GM12892 (cell line): ENCODE results near the gene USP7.

Source experiments
- DNase-seq: peaks from one replicate; pipeline ENCODE4 v3.0.0; 2011; ENCODE audit not compliant: insufficient read length
- FAIRE-seq: peaks from 2 replicates; lab custom pipeline; 2011; peaks lifted over from hg19 to GRCh38; lab: Jason Lieb, UNC
- POLR2A ChIP-seq: IDR thresholded peaks from 2 replicates; pipeline ENCODE4 v1.6.1; 2011; ENCODE audit warnings: low read depth, low read length, control low read depth
- POLR2AphosphoS5 ChIP-seq: IDR thresholded peaks from 2 replicates; pipeline ENCODE4 v1.6.1; 2011; ENCODE audit warnings: low read depth, low read length, control low read depth
- TAF1 ChIP-seq: IDR thresholded peaks from 2 replicates; pipeline ENCODE4 v1.6.1; 2011; ENCODE audit warnings: low read depth, mild to moderate bottlenecking, control low read depth, low read length, borderline replicate concordance

USP7 gene

DNA sequence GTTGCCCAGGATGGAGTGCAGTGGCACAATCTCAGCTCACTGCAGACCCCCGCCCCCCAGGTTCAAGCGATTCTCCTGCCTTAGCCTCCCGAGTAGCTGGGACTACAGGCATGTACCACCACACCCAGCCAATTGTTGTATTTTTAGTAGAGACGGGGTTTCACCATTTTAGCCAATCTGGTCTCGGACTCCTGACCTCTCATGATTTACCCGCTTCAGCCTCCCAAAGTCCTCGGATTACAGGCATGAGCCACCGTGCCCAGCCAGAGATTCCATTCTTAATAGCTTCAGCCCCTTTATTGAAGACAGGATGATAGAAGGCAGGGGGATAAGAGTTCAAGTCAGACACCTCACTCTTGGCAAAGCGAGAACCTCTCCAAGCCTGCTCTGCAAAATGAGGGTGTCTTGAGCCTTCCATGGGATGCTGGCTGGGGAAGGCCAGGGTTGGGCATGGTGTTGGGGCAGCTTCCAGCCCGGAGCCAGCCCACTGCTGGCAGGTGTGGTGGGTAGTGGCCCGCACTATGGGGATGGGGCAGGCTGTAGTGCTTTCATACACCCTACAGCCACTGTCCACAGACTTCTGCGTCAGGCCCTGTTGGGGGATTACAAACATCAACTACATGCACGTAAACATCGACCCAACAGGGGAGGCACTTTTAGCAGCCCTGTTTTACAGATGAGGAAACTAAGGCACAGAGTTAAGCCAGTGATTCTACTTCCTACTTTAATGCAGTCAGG is 98.4 kb downstream of the USP7 start:
- no peak for TF ChIP-seq TAF1
- no peak for TF ChIP-seq POLR2AphosphoS5
- no peak; the same call in 1 of the 2 replicates for TF ChIP-seq POLR2A
- FAIRE-seq (no peak), DNase-seq (no peak)

DNA sequence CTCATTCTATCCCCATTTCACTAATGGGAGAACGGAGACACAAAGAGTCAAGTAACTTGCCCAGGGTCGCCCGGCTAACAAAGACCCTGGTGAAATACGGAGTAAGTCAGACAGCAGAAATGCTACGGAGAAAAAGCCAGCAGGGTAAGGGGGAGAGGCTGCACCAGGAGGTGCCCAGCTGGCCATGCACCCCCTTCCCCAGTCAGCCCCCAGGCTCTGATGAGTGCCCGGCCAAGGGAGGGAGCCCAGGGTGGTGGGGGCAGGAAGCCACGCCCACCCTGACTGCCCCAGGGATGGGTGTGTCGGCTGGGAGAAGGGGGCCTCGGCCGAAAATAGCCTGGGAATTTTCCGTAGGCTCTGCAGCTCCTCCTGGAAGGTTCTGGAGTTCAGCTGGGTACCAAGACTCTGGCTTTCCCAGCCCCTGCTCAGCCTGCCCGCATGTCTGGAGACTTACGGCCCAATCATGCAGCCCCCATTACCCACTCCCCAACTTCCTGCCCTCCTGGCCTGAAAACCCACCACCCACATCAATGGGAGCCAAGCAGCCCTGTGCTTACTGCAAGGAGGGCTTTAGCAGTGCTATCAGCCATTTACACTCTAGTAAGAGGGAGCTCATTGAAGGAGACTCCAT is 99.1 kb downstream of the USP7 start:
- no peak for TF ChIP-seq TAF1
- no peak for FAIRE-seq
- no peak for DNase-seq

DNA sequence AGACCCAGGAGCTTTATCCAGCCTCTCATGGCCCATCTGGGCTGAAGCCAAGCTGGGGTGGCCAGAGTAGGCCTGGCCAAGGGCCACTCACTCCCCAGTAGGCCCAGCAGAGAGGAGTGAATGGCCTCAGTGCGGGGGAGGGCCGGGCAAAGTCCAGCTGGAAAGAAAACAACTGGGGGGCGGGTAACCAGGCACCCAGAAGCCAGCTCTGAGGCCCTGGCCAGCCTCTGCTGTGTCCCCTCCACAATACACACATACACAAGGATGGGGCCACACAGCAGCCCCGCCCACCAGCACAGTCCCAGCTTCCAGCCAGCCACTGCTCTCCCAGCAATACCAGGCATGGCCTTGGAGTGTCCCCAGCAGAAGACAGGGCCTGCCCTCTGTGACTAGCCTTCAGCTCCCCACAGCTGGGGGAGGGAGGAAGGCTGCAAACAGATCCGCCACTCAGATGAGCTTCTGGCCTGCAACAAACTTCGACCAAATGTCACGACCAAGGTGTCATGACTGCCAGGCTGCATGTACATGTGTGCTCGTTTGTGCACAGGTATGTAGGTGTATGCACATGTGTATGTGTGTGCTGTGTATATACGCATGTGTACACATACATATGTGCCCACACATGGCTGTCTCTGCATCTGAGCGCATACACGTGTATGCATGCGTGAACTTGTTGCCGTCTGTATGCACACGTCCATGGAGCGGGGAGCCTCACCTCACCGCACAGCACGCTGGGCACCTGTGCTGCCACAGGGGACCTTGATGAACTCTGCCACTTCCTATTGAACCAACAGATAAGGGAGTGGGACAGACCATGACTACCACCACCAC is 99.9 kb downstream of the USP7 start:
- FAIRE-seq (no peak), DNase-seq (no peak)
- TF ChIP-seq POLR2AphosphoS5, result peak; percentile 56
- no peak for TF ChIP-seq POLR2A

DNA sequence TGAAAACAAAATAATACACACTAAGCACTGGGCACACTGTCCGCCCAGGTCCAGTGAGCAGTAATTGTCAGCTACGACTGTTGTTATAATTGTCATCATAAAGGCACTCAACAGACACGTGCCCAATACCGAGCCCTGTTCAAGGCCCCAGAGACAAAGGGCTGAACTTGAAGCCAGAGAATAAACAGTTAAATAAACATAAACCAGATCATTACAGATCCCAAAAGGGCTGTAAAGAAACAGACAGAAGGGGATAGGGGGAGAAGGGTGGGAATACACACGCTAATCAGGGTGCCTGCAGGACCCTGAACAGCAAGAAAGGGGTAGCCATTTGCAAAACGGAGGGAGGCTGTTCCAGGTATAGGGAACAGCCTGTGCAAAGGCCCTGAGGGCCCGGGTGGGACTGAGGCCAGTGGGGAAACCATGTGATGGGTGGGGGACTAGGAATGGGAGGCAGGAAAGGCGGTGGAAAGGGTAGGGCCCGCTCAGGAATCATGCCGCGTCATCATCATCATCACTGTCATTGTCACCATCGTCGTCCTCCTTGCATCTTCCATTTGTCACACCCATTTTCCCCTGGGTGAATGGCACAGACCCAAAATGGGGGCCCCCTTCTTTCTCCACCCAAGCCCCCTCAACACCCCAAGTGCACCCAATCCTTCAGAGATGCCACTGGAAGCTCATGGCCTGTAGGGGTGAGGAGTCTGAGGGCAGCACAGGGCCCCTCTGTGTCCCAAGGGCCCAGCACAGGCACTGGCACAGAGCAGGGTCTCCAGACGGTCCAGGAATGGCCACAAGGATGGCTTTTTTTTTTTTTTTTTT is 101.2 kb downstream of the USP7 start:
- DNase-seq (no peak), FAIRE-seq (no peak)
- TF ChIP-seq POLR2AphosphoS5, result no peak
- TF ChIP-seq POLR2A, result 0 out of 2 replicates have a peak, but pooled peaks have one; percentile 17
- no peak for TF ChIP-seq TAF1

DNA sequence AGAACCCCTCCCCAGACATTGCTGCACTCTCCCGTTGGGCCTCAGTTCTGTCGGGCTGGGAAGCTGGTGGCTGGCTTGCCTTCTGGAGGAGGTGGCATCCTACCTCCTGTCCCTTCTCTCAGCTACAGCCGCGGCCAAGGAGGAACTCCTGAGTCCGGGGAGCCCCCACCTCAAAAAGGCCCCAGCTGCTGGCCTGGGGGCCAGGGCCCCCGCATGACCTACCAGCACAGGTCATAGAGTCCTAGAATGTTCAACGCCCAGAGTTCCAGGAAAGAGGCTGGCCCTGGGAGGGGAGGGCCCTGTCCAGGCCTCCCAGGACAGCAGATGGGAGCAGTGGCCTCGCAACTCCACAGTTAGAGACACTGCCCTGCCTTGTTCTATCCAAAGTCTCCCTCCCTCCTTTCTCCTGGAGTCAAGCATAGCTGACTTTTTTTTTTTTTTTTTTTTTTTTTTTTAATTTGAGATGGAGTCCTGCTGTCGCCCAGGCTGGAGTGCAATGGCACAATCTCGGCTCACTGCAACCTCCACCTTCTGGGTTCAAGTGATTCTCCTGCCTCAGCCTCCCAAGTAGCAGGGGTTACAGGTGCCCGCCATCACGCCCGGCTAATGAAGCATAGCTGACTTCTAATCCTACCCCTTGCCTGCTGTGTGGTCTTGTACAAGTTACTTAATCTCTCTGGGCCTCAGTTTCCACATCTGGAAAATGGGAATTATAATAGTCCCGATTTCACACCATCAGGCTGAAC is 102.0 kb downstream of the USP7 start:
- FAIRE-seq (no peak), DNase-seq (no peak)
- no peak for TF ChIP-seq POLR2A
- no peak for TF ChIP-seq TAF1
- no peak for TF ChIP-seq POLR2AphosphoS5

DNA sequence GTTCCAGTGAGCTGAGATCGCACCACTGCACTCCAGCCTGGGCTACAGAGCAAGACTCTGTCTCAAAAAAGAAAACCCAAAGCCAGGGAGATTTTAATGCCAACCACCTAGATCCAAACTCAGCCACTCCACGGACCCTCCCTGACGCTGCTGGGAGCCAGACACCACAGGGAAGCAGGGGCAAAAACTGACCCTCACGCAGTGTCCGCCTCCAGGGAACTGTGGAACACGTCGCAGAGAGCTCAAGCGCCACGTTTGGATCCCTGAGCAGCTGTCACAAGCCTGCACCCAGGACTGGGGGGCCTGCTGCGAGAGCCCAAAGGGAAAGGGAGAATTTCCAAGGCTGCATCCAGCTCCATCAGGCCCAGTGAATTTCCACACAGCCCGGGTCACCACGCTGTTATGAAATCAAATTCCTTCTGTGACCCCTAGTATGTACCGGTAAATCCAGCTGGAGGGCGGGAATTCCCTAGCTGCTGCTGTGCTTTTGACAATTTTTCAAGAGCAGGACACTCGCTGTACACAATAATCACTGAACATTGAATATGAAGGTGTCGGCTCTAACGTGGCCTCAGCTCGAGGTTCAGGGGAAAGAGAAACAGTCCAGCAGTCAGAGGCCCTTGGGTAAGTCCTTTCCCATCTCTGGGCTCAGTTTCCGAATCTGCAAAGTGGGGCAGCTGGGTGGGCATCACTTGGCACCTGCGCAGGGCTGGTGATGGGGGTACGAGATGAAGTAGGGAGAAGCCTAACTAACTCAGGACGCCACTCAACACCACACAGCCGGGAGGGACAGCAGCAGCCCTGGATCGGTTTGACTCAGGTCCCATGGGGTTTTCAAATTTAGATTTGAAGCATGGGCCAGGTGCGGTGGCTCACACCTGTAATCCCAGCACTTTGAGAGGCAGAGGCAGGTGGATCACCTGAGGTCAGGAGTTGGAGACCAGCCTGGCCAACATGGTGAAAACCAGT is 103.5 kb downstream of the USP7 start:
- no peak for TF ChIP-seq TAF1
- TF ChIP-seq POLR2A, result no peak
- TF ChIP-seq POLR2AphosphoS5, result no peak
- FAIRE-seq, result no peak
- DNase-seq, result no peak

DNA sequence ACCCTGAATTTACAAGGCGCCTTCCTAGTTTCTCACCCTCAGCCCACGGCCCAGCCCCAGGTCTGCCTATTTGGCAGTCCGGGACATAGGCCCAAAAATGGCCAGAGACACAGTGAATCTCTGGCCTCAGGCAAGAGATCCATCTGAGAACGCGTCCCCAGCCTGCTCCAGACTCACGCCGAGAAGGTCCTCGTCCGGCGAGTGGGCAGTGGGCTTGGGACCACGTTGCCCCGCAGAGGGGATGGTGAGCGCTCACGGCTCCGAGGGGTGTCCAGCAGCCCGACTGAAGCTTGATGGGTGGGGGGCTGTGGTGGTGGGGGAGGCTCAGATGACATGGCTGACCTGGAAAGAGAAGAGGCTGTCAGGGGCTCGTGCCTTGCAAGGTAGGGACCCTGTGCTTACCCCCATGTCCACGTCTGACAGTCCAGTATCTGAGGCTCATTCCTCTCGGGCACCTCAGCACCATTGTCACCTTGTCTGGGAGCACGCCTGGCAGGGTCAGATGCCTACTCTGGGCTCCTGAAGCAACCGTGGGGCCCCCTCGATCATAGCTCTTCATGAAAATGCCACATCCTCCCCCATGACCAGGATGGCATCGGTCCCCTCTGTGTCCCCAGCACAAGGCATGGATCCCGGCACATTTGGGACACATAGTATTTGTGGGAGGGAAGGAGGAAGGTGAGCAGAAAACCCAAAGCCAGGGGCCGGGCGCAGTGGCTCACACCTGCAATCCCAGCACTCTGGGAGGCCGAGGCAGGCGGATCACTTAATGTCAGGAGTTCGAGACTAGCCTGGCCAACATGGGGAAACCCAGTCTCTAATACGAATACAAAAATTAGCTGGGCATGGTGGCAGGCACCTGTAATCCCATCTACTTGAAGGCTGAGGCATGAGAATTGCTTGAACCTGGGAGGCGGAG is 104.5 kb downstream of the USP7 start:
- DNase-seq, result no peak
- no peak for FAIRE-seq
- TF ChIP-seq POLR2A, result no peak
- no peak for TF ChIP-seq TAF1
- TF ChIP-seq POLR2AphosphoS5, result no peak; the same call in 1 of the 2 replicates

DNA sequence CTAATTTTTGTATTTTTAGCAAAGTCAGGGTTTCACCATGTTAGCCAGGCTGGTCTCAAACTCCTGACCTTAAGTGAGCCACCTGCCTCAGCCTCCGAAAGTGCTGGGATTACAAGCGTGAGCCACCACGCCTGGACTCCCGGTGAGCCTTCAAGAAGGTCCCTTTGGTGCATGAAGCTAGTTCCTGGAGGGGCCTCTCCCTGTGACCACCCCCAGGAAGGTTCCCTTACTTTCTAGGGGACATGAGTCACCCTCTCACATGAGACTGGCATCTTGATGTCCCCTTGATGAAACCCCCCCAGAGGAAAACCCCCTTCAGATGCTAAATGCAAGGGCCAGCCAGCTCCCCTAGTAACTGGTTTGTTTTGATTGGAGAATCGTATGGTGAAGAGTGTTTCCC is 107.7 kb downstream of the USP7 start:
- no peak for TF ChIP-seq TAF1
- no peak for TF ChIP-seq POLR2AphosphoS5
- TF ChIP-seq POLR2A, result no peak
- FAIRE-seq (no peak), DNase-seq (no peak)
